Neuron (in vitro differentiated cells): ENCODE measurements around the gene KCNE4.
A peak's percentile ranks its signal among the peaks of the same experiment; 100 is the strongest.
"Not testable (repeated sequence)": the region's sequence is repeated elsewhere in the genome, so short reads cannot be mapped to it uniquely, and the experiment has no call there.

Experiments
- H2AFZ ChIP-seq: one replicate; pipeline ENCODE4 v1.6.1; 2013; ENCODE audit warnings: low read depth, mild to moderate bottlenecking, inconsistent platforms, low read length, moderate library complexity
- H3K27me3 ChIP-seq: one replicate; pipeline ENCODE4 v1.6.1; 2013; ENCODE audit warnings: low read length; ENCODE audit not compliant: insufficient read depth
- H3K36me3 ChIP-seq: one replicate; pipeline ENCODE4 v1.6.1; 2013; ENCODE audit warnings: low read length; ENCODE audit not compliant: insufficient read depth
- H3K4me1 ChIP-seq: one replicate; pipeline ENCODE4 v1.6.1; 2013; ENCODE audit warnings: low read length; ENCODE audit not compliant: insufficient read depth
- H3K4me3 ChIP-seq: 2 replicates; pipeline ENCODE4 v1.5.1; 2013; ENCODE audit warnings: mild to moderate bottlenecking, low read length, moderate library complexity
- H3K9me3 ChIP-seq: one replicate; pipeline ENCODE4 v1.6.1; 2013; ENCODE audit warnings: low read length

The KCNE4 gene

DNA sequence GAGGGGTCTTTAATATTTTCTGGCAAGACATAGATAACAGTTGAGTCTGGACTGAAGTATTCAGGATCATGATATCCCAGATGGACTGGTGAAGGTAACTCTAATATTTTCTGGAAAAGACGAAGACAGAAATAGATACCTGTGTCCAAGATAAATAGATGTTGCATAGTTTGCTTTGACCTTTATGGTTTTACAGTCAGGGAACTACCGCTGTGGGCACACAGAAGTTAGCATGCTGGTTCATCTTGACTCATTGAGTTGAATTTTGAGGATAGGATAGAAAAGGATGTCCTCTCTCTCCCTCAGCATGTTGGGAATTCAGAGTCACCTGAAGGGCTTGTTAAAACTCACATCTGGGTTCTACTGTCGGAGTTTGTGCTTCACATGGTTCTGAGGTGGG lies 20.8 kb downstream of the KCNE4 start:
- H3K36me3 ChIP-seq = no peaks in the 10 kb centered on the region
- H3K4me3 ChIP-seq = no peak overlapping the region
- no peaks in the 10 kb centered on the region for H3K9me3 ChIP-seq

GRCh38 chr2:223075301-223076270 lies 23.6 kb downstream of the KCNE4 start:
- no peak overlapping the region for H2AFZ ChIP-seq
- no peaks in the 10 kb centered on the region for H3K9me3 ChIP-seq
- no peaks in the 10 kb centered on the region for H3K27me3 ChIP-seq
- no peaks in the 10 kb centered on the region for H3K36me3 ChIP-seq
- H3K4me3 ChIP-seq = no peak overlapping the region
- H3K4me1 ChIP-seq = no peaks in the 10 kb centered on the region

More for the DNA sequence above, 20.8 kb downstream of the KCNE4 start:
- no peaks in the 10 kb centered on the region for H3K4me1 ChIP-seq
- no peak overlapping the region for H2AFZ ChIP-seq
- no peaks in the 10 kb centered on the region for H3K27me3 ChIP-seq

DNA sequence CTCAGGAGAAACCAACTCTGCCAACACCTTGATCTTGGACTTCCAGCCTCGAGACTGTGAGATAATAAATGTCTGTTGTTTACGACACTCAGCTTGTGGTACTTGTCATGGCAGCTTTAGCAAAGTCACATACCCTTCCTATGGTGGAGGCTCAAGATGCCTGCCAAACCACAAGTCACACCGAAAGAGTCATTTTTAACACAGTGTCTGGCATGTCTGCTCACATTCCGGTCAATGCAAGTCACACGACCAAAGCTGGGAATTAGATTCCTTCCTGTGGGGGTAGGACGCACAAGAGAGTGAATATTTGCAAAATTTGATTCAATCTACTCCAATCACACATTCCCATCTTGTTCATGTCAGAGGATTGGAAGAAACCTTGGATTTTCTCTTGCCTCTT lies 24.6 kb downstream of the KCNE4 start:
- Histone ChIP-seq H3K4me1 (no peaks in the 10 kb centered on the region), H2AFZ (no peak overlapping the region)

DNA sequence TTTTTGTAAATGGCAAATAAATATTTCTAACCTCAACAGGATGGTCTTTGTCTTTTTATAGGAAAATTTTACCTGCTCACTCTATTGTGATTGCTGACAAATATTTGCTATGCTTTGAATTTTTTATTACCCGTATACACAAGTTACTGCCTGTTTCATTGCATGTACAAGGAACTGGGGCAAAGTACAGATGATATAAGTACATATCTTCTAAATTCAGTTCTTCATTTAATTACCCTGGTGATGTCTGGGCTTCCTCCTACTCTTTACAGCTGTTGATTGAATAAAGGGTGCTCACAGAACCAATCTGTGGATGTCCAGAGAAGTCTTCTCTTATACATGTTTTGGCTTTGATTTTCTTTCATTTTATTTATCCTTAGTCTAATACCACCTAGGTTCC lies 26.5 kb downstream of the KCNE4 start:
- Histone ChIP-seq H2AFZ (no peak overlapping the region), H3K9me3 (no peaks in the 10 kb centered on the region), H3K27me3 (no peaks in the 10 kb centered on the region), H3K4me1 (no peaks in the 10 kb centered on the region), H3K4me3 (no peak overlapping the region), H3K36me3 (no peaks in the 10 kb centered on the region)

More for the DNA sequence above, 24.6 kb downstream of the KCNE4 start:
- Histone ChIP-seq H3K4me3 (no peak overlapping the region), H3K9me3 (no peaks in the 10 kb centered on the region), H3K36me3 (no peaks in the 10 kb centered on the region), H3K27me3 (no peaks in the 10 kb centered on the region)

DNA sequence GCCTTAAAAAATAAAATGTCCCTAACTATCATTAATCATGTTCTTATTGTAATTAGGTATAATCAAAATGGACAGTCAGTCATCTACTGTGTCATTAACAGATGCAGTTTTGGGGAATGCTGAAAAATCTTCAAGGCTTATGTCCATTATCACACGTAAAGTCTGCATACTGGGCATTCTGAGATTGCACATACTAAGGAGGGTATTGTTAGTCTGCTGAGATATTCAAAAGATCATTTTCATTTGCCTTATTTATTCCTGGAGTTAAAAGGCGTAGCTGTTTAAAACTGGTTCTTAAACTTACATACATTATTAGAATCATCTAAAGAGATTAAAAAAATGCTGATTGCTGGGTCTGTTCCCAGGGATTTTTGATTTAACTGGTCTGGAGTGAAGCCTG lies 27.4 kb downstream of the KCNE4 start:
- no peaks in the 10 kb centered on the region for H3K9me3 ChIP-seq
- no peaks in the 10 kb centered on the region for H3K36me3 ChIP-seq
- no peak overlapping the region for H2AFZ ChIP-seq
- H3K4me1 ChIP-seq = no peaks in the 10 kb centered on the region
- no peaks in the 10 kb centered on the region for H3K27me3 ChIP-seq
- no peak overlapping the region for H3K4me3 ChIP-seq

DNA sequence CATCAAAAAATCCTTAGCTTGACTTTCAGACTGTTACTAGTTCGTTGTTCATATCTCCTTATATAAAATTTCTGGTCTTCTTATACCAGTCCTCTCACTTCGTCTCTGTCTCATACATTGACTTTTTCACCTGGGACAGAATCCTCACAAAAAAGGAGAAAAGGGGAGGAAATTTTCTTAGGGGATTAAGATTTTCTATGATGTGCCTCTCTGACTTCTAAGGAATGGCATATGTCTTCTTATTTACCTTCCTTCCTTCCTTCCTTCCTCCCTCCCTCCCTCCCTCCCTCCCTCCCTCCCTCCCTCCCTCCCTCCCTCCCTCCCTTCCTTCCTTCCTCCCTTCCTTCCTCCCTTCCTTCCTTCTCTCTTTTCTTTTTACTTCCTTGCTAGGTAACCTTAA lies 27.9 kb downstream of the KCNE4 start:
- Histone ChIP-seq H3K27me3 (no peaks in the 10 kb centered on the region), H3K9me3 (no peaks in the 10 kb centered on the region), H2AFZ (no peak overlapping the region), H3K4me1 (peaks cover 2% of the 10 kb centered on the region), H3K36me3 (no peaks in the 10 kb centered on the region), H3K4me3 (no peak overlapping the region)

DNA sequence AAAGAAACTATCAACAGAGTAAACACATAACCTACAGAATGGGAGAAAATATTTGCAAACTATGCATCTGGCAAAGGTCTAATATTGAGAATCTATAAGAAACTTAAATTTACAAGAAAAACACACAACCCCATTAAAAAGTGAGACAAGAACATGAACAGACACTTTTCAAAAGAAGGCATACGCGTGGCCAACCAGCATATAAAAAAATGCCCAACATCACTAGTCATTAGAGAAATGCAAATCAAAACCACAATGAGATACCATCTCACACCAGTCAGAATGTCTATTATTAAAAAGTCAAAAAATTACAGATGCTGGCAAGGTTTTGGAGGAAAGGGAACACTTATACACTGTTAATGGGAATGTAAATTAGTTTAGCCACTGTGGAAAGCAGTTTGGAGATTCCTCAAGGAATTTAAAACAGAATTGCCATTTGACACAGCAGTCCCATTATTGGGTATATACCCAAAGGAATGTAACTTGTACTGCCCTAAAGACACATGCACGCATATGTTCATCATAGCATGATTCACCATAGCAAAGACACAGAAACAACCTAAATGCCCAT lies 28.9 kb downstream of the KCNE4 start:
- H3K4me3 ChIP-seq, H3K27me3 ChIP-seq, H2AFZ ChIP-seq, H3K36me3 ChIP-seq, H3K9me3 ChIP-seq: not testable (repeated sequence)
- H3K4me1 ChIP-seq = peaks cover 10% of the 10 kb centered on the region

DNA sequence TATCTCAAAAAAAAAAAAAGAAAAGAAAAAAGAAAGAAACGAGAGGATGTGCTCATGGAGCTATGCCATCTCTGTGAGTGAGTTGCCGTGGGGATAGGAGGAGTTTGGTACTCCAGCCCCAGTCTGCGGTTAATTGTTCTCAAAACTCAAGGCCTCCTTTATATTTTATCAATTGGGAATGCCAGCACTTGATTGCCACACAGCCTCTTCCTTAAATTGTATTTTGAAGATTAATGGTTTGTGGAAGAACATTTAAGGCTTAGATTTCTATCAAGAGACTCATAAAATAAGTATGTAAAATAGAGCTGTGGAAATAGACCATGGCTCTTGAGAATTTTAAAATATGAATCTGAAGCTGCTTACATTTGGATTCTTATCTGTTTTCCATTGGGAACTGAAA lies 29.8 kb downstream of the KCNE4 start:
- Histone ChIP-seq H3K4me1 (peaks cover 19% of the 10 kb centered on the region), H3K4me3 (no peak overlapping the region), H2AFZ (no peak overlapping the region), H3K36me3 (no peaks in the 10 kb centered on the region), H3K9me3 (no peaks in the 10 kb centered on the region), H3K27me3 (no peaks in the 10 kb centered on the region)

GRCh38 chr2:223082706-223083105 lies 30.7 kb downstream of the KCNE4 start:
- Histone ChIP-seq H2AFZ (no peak overlapping the region), H3K4me3 (no peak overlapping the region), H3K27me3 (no peaks in the 10 kb centered on the region), H3K36me3 (no peaks in the 10 kb centered on the region), H3K4me1 (peaks cover 19% of the 10 kb centered on the region), H3K9me3 (no peaks in the 10 kb centered on the region)

DNA sequence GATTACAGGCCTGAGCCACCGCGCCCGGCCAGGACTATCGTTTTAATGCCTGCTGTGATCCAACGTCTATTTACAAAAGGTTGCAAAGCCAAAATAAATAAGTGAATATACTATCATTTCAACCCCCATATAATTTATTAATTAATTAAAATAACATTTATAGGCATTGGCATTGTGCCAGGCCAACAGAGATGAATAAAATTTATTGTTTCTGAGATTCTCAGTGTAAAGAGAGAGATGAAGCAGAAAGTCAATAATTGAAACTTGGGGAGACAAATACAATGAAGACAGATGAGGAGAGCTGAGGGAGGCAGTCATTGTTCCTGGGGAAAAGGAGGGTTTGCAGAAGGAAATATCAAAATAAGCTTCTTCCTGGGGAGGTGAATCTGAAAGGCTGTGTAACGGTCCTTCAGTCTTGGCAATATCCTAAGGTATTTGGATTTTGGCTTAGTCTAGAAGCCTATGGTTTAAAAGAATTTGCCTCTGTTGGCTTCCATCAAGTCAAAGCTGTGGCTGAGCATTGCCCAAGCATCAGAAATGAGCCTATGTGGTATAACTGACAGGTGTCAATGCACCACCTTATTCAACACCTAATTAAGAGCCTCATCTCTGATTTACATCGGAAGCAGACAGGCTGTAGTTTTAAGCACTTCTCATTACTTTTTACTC lies 31.5 kb downstream of the KCNE4 start:
- H3K27me3 ChIP-seq = no peaks in the 10 kb centered on the region
- H2AFZ ChIP-seq = no peak overlapping the region
- H3K9me3 ChIP-seq = no peaks in the 10 kb centered on the region
- peaks cover 19% of the 10 kb centered on the region for H3K4me1 ChIP-seq
- H3K4me3 ChIP-seq = no peak overlapping the region
- H3K36me3 ChIP-seq = no peaks in the 10 kb centered on the region

DNA sequence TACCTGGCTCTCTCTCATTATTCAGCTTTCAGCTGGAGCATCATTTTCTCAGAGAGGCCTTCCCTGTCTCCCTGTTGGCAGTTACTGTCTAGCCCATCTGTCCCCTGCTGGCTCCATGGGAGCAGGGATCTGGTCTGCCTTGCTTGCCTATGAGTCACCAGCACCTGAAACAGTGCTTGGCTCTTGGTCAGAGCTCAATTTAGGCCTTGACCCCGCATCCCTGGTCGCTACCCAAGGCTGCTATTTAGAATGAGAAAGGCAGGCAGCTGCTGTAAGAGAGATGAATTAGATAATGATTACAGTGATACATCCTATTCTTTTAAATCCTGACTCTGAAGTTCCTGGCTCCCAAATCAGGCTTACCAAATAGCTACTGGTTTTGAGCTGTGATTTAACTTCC lies 32.9 kb downstream of the KCNE4 start:
- Histone ChIP-seq H3K36me3 (no peaks in the 10 kb centered on the region), H3K4me3 (no peak overlapping the region), H3K27me3 (no peaks in the 10 kb centered on the region), H3K9me3 (no peaks in the 10 kb centered on the region), H3K4me1 (peaks cover 19% of the 10 kb centered on the region), H2AFZ (peak overlapping the region; percentile 70)

GRCh38 chr2:223086370-223086981 lies 34.5 kb downstream of the KCNE4 start:
- H2AFZ ChIP-seq = no peak overlapping the region
- peaks cover 22% of the 10 kb centered on the region for H3K4me1 ChIP-seq
- H3K27me3 ChIP-seq = no peaks in the 10 kb centered on the region
- no peaks in the 10 kb centered on the region for H3K36me3 ChIP-seq
- no peaks in the 10 kb centered on the region for H3K9me3 ChIP-seq
- H3K4me3 ChIP-seq = no peak overlapping the region

GRCh38 chr2:223087466-223087865 lies 35.5 kb downstream of the KCNE4 start:
- H2AFZ ChIP-seq = no peak overlapping the region
- peaks cover 22% of the 10 kb centered on the region for H3K4me1 ChIP-seq
- no peak overlapping the region for H3K4me3 ChIP-seq
- no peaks in the 10 kb centered on the region for H3K27me3 ChIP-seq
- H3K36me3 ChIP-seq = no peaks in the 10 kb centered on the region
- H3K9me3 ChIP-seq = no peaks in the 10 kb centered on the region
